GM12874 (cell line): ENCODE results near the gene HSD17B7.

ENCODE experiments used
- CTCF ChIP-seq: IDR thresholded peaks from 2 replicates; pipeline ENCODE4 v1.5.1; 2011; ENCODE audit warnings: low read depth, mild to moderate bottlenecking, control low read depth, low read length, moderate library complexity; ENCODE audit not compliant: insufficient read depth

The HSD17B7 gene

DNA sequence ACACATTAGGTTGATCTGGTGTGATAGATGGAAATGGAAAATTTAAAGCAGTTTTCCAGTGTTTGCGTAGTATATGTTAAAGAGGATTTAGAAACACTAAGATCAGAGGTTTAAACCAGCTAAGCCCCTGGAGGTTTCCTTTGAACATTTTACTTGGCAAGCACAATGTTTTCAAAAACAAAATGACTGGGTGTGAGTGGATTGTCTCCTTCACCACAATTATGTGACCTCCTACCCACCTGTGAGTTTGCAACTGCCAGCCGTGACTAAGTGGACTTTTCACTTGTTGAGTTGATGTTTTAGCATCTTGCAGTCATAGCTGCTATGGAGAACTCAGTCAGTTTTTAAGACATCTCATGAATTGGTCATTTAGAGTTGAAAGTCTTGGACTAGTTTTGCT lies 65.8 kb downstream of the HSD17B7 start:
- no peak for TF ChIP-seq CTCF

- TF ChIP-seq CTCF: no peak
These were observed 67.3 kb downstream of the HSD17B7 start for GRCh38 chr1:162857850-162858249.

- no peak for TF ChIP-seq CTCF
These were observed 68.7 kb downstream of the HSD17B7 start for GRCh38 chr1:162859191-162859590.

GRCh38 chr1:162861101-162861500 lies 70.6 kb downstream of the HSD17B7 start, which contains the start of gene CCDC190:
Gene CCDC190 (minus strand): TSS chr1:162861175. CDS start chr1:162859646, 1,529 bp downstream.
- TF ChIP-seq CTCF: no peak

DNA sequence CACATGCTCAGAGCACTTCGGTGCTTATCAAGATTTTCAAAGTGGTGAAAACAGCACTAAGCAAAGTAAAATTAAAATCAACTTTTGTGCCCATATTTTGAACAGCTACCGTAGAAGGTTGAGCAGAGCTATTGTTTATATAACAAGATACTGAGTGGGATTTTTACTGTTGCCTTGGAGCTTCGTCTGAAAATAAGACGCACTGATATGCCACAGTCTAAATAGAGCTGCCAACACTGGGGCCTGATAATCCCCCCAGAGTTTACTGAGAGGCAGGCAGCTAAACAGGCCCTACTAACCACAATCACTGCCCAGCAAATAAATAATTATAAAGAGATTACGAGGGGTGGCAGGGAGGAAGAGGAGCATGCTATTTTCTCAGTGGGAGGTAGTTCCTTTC lies 71.1 kb downstream of the HSD17B7 start:
- TF ChIP-seq CTCF: no peak
